Type B pancreatic cell (in vitro differentiated cells): ENCODE results near the gene MEX3C. TPM values are rescaled to one million over a fixed set of nuclear protein-coding genes. Genes with fewer than 3 reads are reported as not detected.

Source experiments
- DNase-seq: peaks from one replicate; pipeline ENCODE4 v3.0.0; 2021; ENCODE audit warnings: mixed read lengths; ENCODE audit not compliant: unreplicated experiment; ENCODE audit errors: extremely low spot score
- H3K27ac Mint-ChIP-seq: 2 replicates; pipeline ENCODE4 v1.8.0; 2021; ENCODE audit warnings: mild to moderate bottlenecking, mixed read lengths
- H3K27me3 Mint-ChIP-seq: 2 replicates; pipeline ENCODE4 v1.8.0; 2021; ENCODE audit warnings: mixed read lengths
- H3K36me3 Mint-ChIP-seq: 2 replicates; pipeline ENCODE4 v1.8.0; 2021; ENCODE audit warnings: mixed read lengths
- H3K4me1 Mint-ChIP-seq: one replicate; pipeline ENCODE4 v1.8.0; 2021; ENCODE audit warnings: mixed read lengths; ENCODE audit not compliant: unreplicated experiment
- H3K4me3 Mint-ChIP-seq: 2 replicates; pipeline ENCODE4 v1.8.0; 2021; ENCODE audit warnings: mild to moderate bottlenecking, mixed read lengths
- H3K9me3 Mint-ChIP-seq: 2 replicates; pipeline ENCODE4 v1.8.0; 2021; ENCODE audit warnings: mixed read lengths
- total RNA-seq: library from RNA; stranded (reverse); gene quantifications from 2 replicates; pipeline ENCODE4 v1.2.1, GENCODE V29; 2021; ENCODE audit warnings: low replicate concordance
- TF ChIP-seq, protein P1 (sequence below): fragments of 200-600 bp; sonication (generic); conservative IDR thresholded peaks from 2 replicates; pipeline ENCODE4 v1.5.0; 2021; ENCODE audit warnings: antibody characterized with exemption, mild to moderate bottlenecking

MEX3C gene
- total RNA-seq, 1 donor from 2014 or later, result 69.5 TPM

DNA sequence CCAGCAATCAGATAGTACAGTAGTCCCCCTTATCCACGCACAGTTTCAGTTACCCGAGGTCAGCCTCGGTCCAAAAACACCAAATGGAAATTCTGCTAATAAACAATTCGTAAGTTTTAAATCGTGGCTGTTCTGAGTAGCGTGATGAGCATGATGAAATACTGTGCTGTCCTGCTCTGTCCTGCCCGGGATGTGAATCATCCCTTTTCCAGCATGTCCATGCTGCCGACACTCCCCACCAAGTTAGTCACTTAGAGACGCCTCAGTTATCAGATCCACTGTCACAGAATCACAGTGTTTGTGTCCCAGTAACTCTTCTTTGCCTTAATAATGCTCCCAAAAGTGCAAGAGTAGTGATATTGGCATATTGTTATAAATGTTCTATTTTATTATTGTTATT, 62.1 kb downstream of the MEX3C start:
- TF ChIP-seq, protein P1, sequence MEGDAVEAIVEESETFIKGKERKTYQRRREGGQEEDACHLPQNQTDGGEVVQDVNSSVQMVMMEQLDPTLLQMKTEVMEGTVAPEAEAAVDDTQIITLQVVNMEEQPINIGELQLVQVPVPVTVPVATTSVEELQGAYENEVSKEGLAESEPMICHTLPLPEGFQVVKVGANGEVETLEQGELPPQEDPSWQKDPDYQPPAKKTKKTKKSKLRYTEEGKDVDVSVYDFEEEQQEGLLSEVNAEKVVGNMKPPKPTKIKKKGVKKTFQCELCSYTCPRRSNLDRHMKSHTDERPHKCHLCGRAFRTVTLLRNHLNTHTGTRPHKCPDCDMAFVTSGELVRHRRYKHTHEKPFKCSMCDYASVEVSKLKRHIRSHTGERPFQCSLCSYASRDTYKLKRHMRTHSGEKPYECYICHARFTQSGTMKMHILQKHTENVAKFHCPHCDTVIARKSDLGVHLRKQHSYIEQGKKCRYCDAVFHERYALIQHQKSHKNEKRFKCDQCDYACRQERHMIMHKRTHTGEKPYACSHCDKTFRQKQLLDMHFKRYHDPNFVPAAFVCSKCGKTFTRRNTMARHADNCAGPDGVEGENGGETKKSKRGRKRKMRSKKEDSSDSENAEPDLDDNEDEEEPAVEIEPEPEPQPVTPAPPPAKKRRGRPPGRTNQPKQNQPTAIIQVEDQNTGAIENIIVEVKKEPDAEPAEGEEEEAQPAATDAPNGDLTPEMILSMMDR, result no peak
- no peaks in the 10 kb centered on the region for H3K4me1 Mint-ChIP-seq
- no peaks in the 10 kb centered on the region for H3K9me3 Mint-ChIP-seq
- H3K36me3 Mint-ChIP-seq, result no peaks in the 10 kb centered on the region
- no peak for DNase-seq
- peak overlapping the region; percentile 34 for H3K27ac Mint-ChIP-seq
- no peak overlapping the region for H3K4me3 Mint-ChIP-seq
- no peaks in the 10 kb centered on the region for H3K27me3 Mint-ChIP-seq

DNA sequence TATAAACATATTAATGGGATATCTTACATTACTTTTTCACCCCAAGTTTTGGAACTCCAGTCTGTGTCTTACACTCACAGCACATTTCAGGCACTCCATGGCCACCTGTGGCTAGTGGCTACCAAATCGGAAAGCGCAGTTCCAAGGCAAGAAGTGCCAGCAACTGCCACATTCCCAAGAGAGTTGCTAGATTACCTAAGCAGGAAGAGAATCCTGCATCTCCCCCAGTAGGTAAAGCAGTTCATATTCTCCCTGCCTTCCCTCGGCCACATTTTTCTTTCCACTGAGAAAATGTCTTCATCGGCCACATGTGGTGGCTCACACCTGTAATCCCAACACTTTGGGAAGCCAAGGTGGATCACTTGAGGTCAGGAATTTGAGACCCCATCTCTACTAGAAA, 62.8 kb downstream of the MEX3C start:
- Mint-ChIP-seq H3K4me3 (no peak overlapping the region), H3K36me3 (no peaks in the 10 kb centered on the region), H3K27me3 (no peaks in the 10 kb centered on the region), H3K4me1 (no peaks in the 10 kb centered on the region), H3K9me3 (no peaks in the 10 kb centered on the region), H3K27ac (no peak overlapping the region)
- TF ChIP-seq, protein P1, result no peak
- no peak for DNase-seq

DNA sequence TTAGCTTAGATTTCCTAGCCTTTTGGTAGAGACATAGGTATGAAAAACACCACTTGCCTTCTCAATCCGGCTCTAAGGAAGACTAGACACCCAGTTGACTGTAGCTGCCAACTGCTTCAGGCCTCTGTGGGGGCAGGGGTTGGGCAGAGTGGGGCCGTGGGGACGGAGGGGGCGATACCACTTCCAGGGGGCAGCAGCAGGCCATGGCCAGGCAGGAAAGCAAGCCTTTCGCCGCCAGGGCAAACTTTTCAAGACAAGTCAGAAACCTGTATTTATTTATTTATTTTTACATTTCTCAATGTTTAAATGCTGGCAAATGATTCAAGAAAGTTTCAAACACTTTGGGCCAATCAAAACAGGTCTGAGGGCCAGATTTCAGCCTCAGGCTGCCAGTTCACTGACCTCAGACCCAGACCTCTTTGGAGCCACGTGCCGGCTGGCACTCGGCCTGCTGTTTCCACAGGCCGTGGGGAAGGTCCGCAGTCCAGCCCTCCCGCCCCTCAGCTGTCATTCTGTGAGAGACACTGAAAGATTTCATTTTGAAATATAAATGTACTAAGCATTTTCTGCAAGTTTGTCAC, 63.8 kb downstream of the MEX3C start:
- no peak for DNase-seq
- Mint-ChIP-seq H3K27me3 (no peaks in the 10 kb centered on the region), H3K4me1 (no peaks in the 10 kb centered on the region), H3K4me3 (no peak overlapping the region), H3K27ac (no peak overlapping the region), H3K9me3 (no peaks in the 10 kb centered on the region), H3K36me3 (no peaks in the 10 kb centered on the region)
- TF ChIP-seq, protein P1, result no peak

DNA sequence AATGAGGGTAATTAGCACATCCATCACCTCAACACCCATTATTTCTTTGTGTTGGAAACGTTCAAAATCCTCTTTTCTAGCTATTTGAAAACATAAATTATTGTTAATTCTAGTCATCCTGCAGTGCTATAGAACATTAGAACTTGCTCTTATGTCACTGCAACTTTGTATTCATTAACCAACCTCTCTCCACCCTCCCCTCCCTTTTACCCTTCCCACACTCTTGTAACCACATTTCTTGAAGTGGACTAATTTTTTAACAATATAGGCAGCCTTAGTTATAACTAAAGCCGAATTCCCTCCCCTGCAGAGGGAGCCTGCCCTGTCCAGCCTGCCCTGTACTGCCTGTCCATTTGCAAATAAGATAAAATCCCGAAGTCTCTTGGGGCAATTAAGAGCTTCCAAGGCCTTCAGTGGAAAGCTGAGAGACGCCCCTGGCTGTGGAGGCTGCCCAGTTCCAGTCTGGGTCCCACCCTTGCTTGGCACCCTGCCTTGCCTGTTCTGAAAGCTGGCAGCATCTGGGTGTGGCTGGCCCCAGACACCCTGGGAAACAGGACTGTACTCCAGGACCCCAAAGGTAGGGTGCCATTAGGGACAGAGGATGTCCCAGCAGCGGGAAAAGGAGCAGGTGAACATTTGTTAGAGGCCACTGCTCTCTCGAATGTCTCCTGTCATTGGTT, 65.1 kb downstream of the MEX3C start:
- Mint-ChIP-seq H3K9me3 (no peaks in the 10 kb centered on the region), H3K27ac (no peak overlapping the region)

GRCh38 chr18:51128533-51128932, 68.9 kb downstream of the MEX3C start:
- H3K9me3 Mint-ChIP-seq, result no peaks in the 10 kb centered on the region
- no peaks in the 10 kb centered on the region for H3K36me3 Mint-ChIP-seq
- TF ChIP-seq, protein P1, result no peak
- no peak for DNase-seq
- no peak overlapping the region for H3K4me3 Mint-ChIP-seq
- H3K27me3 Mint-ChIP-seq, result no peaks in the 10 kb centered on the region
- no peak overlapping the region for H3K27ac Mint-ChIP-seq
- H3K4me1 Mint-ChIP-seq, result no peaks in the 10 kb centered on the region

More for the DNA sequence above, 65.1 kb downstream of the MEX3C start:
- Mint-ChIP-seq H3K4me3 (no peak overlapping the region), H3K4me1 (no peaks in the 10 kb centered on the region), H3K27me3 (no peaks in the 10 kb centered on the region), H3K36me3 (no peaks in the 10 kb centered on the region)
- TF ChIP-seq, protein P1, result no peak
- DNase-seq, result no peak
